HG03457 (cell line): ENCODE data around the gene SLX1B.
"Not testable (repeated sequence)": the region's sequence is repeated elsewhere in the genome, so short reads cannot be mapped to it uniquely, and the experiment has no call there.

Experiments used
- ATAC-seq: cut with Tn5 transposase; IDR thresholded peaks from one replicate; pipeline ENCODE4 v1.9.1; 2021; ENCODE audit warnings: moderate number of reproducible peaks; ENCODE audit not compliant: unreplicated experiment

The SLX1B gene

DNA sequence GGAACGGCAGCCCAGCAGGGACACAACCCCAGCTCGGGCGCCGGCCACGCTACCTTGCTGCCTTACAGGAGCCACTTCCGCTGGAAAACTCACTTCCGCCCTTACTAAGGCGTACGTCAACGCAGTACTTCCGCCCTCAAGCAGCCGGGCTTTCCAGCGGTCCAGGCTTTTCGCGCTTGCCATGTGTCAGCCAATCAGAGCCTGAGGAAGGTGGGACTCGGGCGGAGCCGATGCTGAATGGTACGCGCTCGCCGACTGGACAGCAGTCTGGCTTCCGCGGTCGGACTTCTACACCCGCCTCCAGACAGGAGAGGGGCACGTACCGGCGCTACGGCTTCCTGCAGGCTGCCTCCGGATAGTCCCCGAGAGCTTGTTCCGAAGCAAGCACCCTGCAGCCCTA lies at the start of gene SLX1B, which contains the start of gene BOLA2:
Gene SLX1B (plus strand): TSS at position 265 of the 400 bp plus-strand sequence.
Gene BOLA2 (minus strand): TSS at position 83 of the 400 bp plus-strand sequence. CDS start 98 bp downstream, outside the sequence.
- ATAC-seq = peak; percentile 72

DNA sequence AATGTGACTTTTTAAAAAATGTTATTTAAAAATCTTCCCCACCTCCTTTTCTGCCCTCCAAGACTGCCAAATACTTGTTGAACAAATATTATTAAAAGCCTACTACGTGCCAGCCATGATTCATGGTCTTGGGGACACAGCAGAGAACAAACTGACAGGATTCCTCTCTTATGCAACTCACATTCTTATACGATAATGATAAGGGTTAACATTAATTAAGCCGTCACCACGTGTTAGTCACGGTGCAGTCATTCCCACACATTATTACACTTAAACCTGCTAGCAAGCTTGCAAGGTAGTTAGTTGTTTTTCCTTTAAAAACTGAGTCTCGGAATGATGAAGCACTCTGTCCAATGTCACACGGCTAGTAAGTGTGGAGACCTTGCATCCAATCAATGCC lies 49.1 kb upstream of the SLX1B start:
- not testable (repeated sequence) for ATAC-seq

DNA sequence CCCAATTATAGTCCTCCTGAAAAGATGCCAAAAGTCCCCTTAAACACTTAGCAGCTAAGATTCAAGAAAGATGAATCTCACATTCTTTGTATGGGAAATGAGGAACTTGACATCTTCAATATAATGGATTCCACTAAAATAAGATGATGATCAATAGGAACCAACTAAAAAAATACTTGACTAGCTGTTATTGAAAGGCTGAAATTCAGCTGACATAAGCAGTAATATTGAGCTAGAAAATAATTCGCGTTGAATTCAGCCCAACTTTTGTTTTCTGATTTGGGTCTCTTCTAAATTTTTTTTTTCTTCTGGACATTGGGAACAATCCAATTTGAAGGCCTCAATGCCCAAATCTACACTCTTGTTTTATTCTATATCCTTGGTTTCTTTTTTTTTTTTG lies 30.7 kb upstream of the SLX1B start:
- ATAC-seq = not testable (repeated sequence)

DNA sequence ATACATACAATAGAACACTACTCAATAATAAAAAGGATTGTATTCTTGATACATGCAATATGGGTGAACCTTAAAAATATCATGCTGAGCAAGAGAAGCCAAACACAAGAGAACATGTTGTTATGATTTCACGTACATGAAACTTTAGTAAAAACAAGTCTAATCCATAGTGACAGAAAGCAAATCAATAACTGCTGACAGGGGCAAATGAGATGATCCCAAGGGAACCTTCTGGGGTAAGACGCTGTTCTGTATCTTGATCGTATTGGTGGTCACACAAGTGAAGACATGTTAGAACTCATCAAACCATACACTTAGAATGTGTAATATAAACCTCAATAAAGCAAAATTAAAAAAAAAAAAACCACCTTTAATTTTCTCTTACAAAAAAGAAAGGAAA lies 28.9 kb upstream of the SLX1B start:
- ATAC-seq = not testable (repeated sequence)

DNA sequence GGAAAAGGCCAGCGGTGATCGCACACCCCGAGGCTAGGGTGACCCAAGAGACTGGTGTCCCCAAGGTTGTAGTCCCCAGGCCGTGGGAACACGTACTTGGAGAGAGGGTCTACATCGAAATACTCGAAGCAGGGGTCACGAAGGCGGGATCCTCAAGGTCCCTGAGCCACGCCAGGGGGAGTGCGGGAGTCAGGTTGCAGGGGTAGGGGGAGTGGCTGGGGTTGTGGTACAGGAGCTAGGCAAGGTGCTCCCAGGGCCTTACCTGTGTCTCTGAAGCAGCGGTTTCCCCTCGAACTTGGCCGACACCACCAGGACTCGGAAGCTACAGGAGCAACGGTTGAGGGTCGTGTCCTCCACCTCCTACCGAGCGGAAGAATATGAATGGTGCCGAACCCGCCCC lies 579 bp upstream of the SLX1B start:
- peak; percentile 5 for ATAC-seq

DNA sequence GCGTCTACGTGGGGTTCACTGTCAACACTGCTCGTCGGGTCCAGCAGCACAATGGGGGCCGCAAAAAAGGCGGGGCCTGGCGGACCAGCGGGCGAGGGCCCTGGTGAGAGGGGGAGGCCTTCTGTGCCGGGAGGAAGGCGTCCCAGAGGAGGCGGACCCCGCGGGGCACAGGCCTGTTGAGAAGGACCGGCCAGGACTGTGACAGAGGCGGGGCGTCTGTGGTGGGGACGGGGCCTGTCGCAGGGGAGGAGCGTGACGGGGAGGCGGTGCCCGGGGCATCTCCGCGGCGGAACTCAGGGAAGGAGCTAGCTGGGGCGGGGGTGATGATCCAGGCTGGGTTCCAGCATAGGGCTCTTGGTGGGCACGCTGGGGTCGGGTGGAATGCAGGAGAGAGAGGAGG lies 495 bp downstream of the SLX1B start:
- ATAC-seq = peak; percentile 44

DNA sequence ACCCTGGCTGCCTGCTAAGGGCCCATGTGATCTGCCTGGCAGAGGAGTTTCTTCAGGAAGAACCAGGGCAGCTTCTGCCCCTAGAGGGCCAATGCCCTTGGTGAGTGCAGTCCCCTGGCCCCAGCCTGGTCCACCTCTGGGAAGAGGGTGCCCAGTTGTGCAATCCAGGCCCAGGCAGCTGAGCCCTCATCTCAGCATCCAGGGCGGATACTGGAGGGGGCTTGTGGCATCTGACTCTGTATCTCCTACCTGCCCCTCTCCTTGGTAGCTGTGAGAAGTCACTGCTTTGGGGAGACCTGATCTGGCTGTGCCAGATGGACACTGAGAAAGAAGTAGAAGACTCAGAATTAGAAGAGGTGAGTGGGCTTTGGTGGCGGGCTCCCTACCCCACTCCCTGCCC lies 3.3 kb downstream of the SLX1B start:
- ATAC-seq = not testable (repeated sequence)

DNA sequence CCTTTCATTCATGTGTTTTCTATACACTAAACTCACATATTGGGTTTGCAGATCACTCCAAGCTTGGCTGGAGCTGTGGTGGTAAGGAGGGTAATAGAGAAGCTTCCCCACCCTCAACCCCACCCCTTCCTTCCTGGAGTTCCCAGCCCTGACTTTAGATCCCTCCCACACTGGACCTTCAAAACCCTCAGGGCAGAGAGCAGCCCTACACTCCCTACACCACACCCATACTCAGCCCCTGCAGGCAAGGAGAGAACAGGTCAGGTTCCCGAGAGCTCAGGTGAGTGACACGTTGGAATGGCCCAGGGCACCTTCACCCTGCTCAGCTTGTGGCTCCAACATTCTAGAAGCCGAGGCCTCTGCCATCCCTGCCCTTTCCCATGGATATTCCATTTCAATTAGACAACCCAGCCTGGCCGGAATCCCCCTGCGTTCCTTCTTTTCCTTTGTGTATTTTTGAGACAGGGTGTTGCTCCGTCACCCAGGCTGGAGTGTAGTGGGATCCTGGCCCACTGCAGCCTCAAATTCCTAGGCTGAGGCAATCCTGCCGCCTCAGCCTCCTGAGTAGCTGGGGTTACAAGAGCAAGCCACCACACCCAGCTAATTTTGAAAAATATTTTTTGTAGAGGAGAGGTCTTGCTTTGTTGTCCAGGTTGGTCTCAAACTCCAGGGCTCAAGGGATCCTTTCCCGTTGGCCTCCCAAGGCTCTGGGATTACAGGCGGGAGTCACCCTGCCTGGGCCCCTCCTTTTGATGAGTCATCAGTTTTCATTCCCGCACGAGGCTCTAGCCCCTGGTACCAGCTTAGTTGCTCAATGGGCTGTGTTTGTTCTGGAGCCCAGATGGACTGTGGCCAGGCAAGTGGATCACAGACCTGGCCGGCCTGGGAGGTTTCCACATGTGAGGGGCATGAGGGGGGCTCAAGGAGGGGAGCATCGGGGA lies 5.6 kb downstream of the SLX1B start, which contains the start of gene SULT1A4:
Gene SULT1A4 (plus strand): TSS at position 208 of the 941 bp plus-strand sequence. CDS start 1,473 bp downstream, outside the sequence.
- not testable (repeated sequence) for ATAC-seq

DNA sequence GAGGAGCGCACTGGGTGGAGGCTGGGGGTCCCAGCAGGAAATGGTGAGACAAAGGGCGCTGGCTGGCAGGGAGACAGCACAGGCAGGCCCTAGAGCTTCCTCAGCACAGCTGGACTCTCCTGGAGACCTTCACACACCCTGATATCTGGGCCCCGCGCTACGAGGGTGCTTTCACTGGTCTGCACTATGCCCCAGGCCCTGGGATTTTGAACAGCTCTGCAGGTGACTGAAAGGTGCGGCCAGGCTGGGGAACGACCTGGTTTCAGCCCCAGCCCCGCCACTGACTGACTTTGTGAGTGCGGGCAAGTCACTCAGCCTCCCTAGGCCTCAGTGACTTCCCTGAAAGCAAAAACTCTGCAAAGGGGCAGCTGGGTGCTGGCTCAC lies 6.3 kb downstream of the SLX1B start:
- not testable (repeated sequence) for ATAC-seq

DNA sequence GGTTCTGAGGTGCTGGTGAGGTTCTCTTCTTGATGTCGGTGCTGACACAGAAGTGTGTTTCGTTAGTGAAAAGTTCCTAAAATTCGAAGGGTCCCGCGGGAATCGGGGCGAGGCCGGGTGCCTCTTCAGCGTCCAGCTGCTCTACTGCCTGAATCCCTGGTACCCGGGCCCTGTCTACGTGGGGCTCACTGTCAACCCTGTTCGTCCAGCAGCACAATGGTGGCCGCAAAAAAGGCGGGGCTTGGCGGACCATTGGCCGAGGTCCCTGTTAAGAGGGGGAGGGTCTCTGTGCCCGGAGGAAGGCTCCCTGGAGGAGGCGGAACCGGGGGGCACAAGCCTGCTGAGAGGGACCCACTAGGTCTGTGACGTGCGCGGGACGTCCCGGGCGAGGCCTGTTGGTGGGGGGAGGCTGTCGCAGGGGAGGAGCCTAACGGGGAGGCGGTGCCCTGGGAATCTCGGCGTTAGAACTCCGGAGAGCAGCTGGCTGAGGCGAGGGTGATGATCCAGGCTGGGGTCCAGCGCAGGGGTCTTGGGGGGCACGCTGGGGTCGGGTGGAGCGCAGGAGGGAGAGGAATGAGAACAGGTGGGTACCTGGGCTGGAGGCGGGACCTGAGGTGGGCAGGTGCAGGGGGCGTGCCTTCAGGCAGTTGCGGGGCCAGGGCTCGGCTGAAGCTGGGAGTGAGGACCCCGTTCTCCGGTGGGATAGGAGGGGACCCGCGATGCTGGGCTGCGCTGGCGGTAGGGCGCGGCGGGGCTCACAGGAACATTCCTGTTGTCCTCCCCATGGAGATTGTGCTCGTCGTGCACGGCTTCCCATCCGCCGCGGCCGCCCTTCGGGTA lies 11.9 kb downstream of the SLX1B start:
- ATAC-seq = not testable (repeated sequence)

DNA sequence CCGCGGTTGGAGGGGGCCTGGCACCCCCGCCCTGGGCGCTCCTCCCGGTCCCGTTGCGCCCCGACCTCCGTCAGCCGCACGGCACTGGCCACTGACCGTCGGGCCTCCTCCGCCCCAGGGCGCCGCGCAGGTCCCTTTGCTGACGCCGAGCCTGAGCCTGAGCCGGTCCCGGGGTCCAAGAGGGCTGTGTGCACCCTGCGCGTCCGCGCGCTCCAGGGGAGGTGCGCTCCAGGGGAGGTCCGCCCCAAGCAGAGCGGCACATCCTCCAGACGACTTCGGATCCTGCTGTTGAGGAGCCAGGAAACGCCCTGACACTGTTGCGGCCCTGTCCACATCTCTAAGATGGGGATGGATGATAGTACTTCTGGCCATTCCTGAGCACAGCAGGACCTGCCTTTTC lies 12.6 kb downstream of the SLX1B start:
- ATAC-seq = not testable (repeated sequence)

DNA sequence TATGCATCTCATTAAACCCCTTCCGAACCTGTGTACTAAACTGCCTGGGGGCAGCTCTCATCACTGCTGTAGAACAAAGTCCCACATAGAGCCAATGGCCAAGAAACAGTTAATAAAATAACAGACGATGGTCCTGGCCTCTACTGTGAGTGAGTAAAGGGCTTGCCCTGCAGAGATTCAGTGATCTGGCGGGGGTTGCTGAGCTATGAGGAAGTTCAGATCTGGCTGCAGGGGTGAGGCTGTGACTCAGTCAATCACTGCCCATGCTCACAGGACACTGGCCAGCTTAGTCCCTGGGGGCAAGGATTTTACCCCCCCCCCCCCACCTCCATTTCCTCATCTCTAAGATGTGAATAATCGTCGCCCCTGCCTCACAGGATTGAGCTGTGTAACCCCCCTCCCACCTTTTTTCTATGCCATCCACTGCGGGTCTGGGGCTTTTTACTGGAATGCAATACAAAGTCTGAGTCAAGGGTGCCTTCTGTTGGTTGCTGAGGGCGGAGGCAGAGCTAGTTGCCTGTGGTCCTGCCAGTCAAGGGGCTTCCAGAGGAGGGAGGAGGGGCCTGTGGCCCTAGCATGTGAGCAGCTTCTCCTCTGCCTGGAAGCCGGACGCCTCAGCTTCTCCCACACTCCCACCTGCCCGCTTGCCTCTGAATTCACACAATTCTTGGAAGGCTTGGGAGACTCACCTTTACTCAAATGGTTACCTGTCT lies 13.5 kb downstream of the SLX1B start:
- ATAC-seq = not testable (repeated sequence)

DNA sequence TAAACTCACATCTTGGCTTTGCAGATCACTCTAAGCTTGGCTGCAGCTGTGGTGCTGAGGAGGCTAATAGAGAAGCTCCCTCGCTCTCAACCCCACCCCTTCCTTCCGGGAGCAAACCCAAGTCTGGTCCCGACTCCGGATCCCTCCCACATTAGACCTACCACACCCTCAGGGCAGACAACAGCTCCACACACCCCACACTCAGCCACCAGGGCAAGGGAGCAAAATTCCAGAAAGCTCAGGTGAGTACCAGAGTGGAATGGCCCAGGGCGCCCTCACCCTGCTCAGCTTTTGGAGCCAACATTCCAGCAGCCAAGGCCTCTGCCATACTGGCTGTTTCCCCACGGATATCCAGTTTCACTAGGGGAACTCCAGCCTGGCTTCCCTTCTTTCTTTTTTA lies 15.3 kb downstream of the SLX1B start:
- ATAC-seq = not testable (repeated sequence)

DNA sequence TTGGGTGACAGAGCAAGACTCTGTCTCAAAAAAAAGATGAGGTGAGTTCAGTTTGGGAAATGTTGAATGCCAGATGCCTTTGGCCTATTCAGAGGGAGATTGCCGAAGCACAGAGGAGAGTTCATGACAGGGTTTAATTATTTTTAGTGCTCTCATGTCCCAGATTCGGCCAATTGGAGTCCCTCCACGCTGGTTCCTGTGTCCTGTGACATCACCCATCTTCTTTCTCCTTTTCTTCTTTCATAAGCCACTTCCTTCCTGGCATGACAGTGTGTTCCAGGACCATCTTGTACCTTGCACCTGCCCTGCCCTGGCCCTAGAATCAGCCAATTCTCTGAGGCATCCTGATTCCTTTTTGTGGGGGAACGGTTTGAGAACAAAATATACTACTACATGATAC lies 17.7 kb downstream of the SLX1B start:
- not testable (repeated sequence) for ATAC-seq

DNA sequence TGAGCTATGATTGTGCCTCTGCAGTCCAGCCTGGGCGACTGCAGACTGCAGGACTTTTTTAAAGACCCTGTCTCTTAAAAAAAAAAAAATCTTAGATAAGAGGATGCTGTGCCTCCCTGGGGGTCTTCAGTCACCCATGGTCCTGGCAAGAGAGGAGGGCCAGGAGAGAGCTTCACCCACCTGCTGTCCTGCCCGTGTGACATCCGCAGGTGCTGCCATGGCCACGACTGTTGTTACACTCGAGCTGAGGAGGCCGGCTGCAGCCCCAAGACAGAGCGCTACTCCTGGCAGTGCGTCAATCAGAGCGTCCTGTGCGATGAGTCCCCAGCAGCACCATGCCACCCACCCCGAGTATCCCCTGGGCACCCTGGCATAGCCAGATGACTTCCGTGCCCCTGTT lies 27.9 kb downstream of the SLX1B start:
- ATAC-seq = not testable (repeated sequence)

DNA sequence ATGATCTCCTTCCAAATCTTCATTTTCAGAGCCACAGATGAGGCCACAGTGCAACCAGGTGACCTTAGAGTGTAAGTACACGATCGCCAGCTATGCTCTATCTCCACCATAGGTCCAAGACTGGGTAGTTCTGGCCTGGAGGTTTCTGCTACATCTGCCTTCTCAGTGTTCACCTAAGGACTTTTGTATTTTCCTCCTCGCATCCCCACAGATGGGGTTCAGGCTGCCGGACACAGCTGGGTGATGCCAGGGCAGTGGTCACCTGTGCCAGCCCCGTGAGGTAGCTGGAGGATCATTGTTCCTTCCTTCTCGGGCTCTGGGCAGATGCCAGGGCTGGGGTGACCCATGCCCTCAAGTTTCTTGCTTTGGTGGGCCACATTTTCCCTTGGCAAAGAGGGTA lies 52.0 kb downstream of the SLX1B start, which contains the start of gene NPIPB12:
Gene NPIPB12 (minus strand): TSS at position 101 of the 400 bp plus-strand sequence.
- ATAC-seq = not testable (repeated sequence)
